Astrocyte of the spinal cord (primary cell): ENCODE data around the gene NACAD.

ENCODE experiments used
- DNase-seq: peaks from one replicate; pipeline ENCODE4 v3.0.0; 2011; ENCODE audit warnings: low read depth, low spot score
- H3K4me3 ChIP-seq: 2 replicates; pipeline ENCODE4 v1.5.1; 2011; ENCODE audit warnings: low read depth, mild to moderate bottlenecking, low read length, moderate library complexity
- CTCF ChIP-seq: IDR thresholded peaks from 2 replicates; pipeline ENCODE4 v1.5.1; 2012; ENCODE audit warnings: low read depth, mild to moderate bottlenecking, low read length, inconsistent platforms
- in situ Hi-C: cut with HindIII; loops from 2 replicates; pipeline ENCODE4 v1.10.0; 2017; ENCODE audit warnings: low sequenced_read_pairs

Gene NACAD

GRCh38 chr7:45125193-45125904 lies 36.6 kb upstream of the NACAD start:
- in situ Hi-C loops: no loop called here
- no peak for TF ChIP-seq CTCF
- H3K4me3 ChIP-seq: no peak overlapping the region
- DNase-seq: no peak

GRCh38 chr7:45123913-45124710 lies 35.3 kb upstream of the NACAD start:
- H3K4me3 ChIP-seq: no peak overlapping the region
- no peak for DNase-seq
- TF ChIP-seq CTCF: no peak
- in situ Hi-C loops: no loop called here

GRCh38 chr7:45122975-45123860 lies 34.4 kb upstream of the NACAD start:
- no peak overlapping the region for H3K4me3 ChIP-seq
- DNase-seq: no peak
- in situ Hi-C loops: no loop called here

GRCh38 chr7:45119550-45119949 lies 30.8 kb upstream of the NACAD start:
- TF ChIP-seq CTCF: no peak

More at GRCh38 chr7:45122975-45123860, 34.4 kb upstream of the NACAD start:
- TF ChIP-seq CTCF: no peak

GRCh38 chr7:45118889-45119331 lies 30.1 kb upstream of the NACAD start:
- H3K4me3 ChIP-seq: no peak overlapping the region
- in situ Hi-C loops: no loop called here
- no peak for DNase-seq
- TF ChIP-seq CTCF: no peak

More at GRCh38 chr7:45119550-45119949, 30.8 kb upstream of the NACAD start:
- DNase-seq: no peak
- in situ Hi-C loops: no loop called here
- no peak overlapping the region for H3K4me3 ChIP-seq

GRCh38 chr7:45118292-45118691 lies 29.5 kb upstream of the NACAD start:
- no peak for DNase-seq
- H3K4me3 ChIP-seq: no peak overlapping the region
- in situ Hi-C loops: no loop called here
- no peak for TF ChIP-seq CTCF
